Neuronal stem cell (in vitro differentiated cells): ENCODE measurements around the gene ZNF597.
"Not testable (repeated sequence)": the region's sequence is repeated elsewhere in the genome, so short reads cannot be mapped to it uniquely, and the experiment has no call there.

Experiments used
- DNase-seq: peaks from one replicate; pipeline ENCODE4 v3.0.0-alpha.2; 2013; ENCODE audit warnings: low spot score
- H2AFZ ChIP-seq: one replicate; pipeline ENCODE4 v1.6.1; 2013; ENCODE audit warnings: mild to moderate bottlenecking, low read length, inconsistent platforms
- H2AK5ac ChIP-seq: 2 replicates; pipeline ENCODE4 v1.6.1; 2013; ENCODE audit warnings: low read depth, mild to moderate bottlenecking, inconsistent platforms, low read length, moderate library complexity, mixed read lengths
- H2BK120ac ChIP-seq: 2 replicates; pipeline ENCODE4 v1.6.1; 2013; ENCODE audit warnings: low read depth, mild to moderate bottlenecking, inconsistent platforms, low read length, moderate library complexity, mixed read lengths
- H2BK12ac ChIP-seq: one replicate; pipeline ENCODE4 v1.6.1; 2013; ENCODE audit warnings: low read length, inconsistent platforms
- H2BK15ac ChIP-seq: 2 replicates; pipeline ENCODE4 v1.6.1; 2013; ENCODE audit warnings: mild to moderate bottlenecking, low read length, inconsistent platforms, mixed read lengths
- H2BK5ac ChIP-seq: one replicate; pipeline ENCODE4 v1.6.1; 2013; ENCODE audit warnings: inconsistent platforms, mild to moderate bottlenecking, low read length, moderate library complexity
- H3K14ac ChIP-seq: one replicate; pipeline ENCODE4 v1.6.1; 2013; ENCODE audit warnings: low read length, inconsistent platforms
- H3K18ac ChIP-seq: 2 replicates; pipeline ENCODE4 v1.6.1; 2013; ENCODE audit warnings: low read length, inconsistent platforms
- H3K23ac ChIP-seq: 2 replicates; pipeline ENCODE4 v1.6.1; 2013; ENCODE audit warnings: low read depth, mild to moderate bottlenecking, mixed read lengths, low read length, inconsistent platforms; ENCODE audit not compliant: poor library complexity
- H3K27ac ChIP-seq: replicated peaks from 3 replicates; pipeline ENCODE4 v1.5.1; 2013; ENCODE audit warnings: low read length, inconsistent platforms
- H3K27me3 ChIP-seq, 3 experiments: 2 replicates each; pipeline ENCODE4 v1.6.1; 2013; ENCODE audit warnings: low read length in 3 of 3, mild to moderate bottlenecking in 2 of 3, inconsistent platforms in 1 of 3, low read depth in 1 of 3, mixed read lengths in 1 of 3, moderate library complexity in 1 of 3; ENCODE audit not compliant: control insufficient read depth in 3 of 3, insufficient read depth in 3 of 3
- H3K36me3 ChIP-seq, 2 donors: replicated peaks in 1 of 2; 2 replicates each; pipeline ENCODE4 v1.6.1; 2013; ENCODE audit warnings: low read length in 2 of 2; ENCODE audit not compliant: control insufficient read depth in 2 of 2, insufficient read depth in 2 of 2
- H3K4ac ChIP-seq: 2 replicates; pipeline ENCODE4 v1.6.1; 2013; ENCODE audit warnings: inconsistent platforms, mild to moderate bottlenecking, low read length, moderate library complexity
- H3K4me1 ChIP-seq, 2 donors: 1 replicate in 1 of 2; 2 replicates in 1 of 2; pipeline ENCODE4 v1.6.1; 2013; ENCODE audit warnings: low read length in 2 of 2, low read depth in 1 of 2; ENCODE audit not compliant: control insufficient read depth in 2 of 2, insufficient read depth in 1 of 2
- H3K4me2 ChIP-seq: one replicate; pipeline ENCODE4 v1.6.1; 2013; ENCODE audit warnings: mild to moderate bottlenecking, low read length, inconsistent platforms; ENCODE audit not compliant: insufficient read depth, poor library complexity, severe bottlenecking
- H3K4me3 ChIP-seq, 2 donors: 2 replicates each; pipeline ENCODE4 v1.5.1; 2013; ENCODE audit warnings: low read length in 2 of 2, mild to moderate bottlenecking in 2 of 2, inconsistent platforms in 1 of 2, moderate library complexity in 1 of 2
- H3K79me1 ChIP-seq: one replicate; pipeline ENCODE4 v1.6.1; 2013; ENCODE audit warnings: low read depth, mild to moderate bottlenecking, inconsistent platforms, low read length, moderate library complexity
- H3K9ac ChIP-seq: one replicate; pipeline ENCODE4 v1.6.1; 2013; ENCODE audit warnings: mild to moderate bottlenecking, low read depth, low read length, inconsistent platforms; ENCODE audit not compliant: poor library complexity
- H3K9me3 ChIP-seq, 2 donors: replicated peaks in 1 of 2; 2 replicates each; pipeline versions ENCODE3 to v1.6.1; 2013; ENCODE audit warnings: low read length in 2 of 2, mild to moderate bottlenecking in 2 of 2, inconsistent platforms in 1 of 2, low read depth in 1 of 2, mixed read lengths in 1 of 2, moderate library complexity in 1 of 2; ENCODE audit not compliant: control insufficient read depth in 2 of 2, insufficient read depth in 1 of 2
- H4K8ac ChIP-seq: one replicate; pipeline ENCODE4 v1.6.1; 2013; ENCODE audit warnings: low read depth, mild to moderate bottlenecking, inconsistent platforms, low read length, moderate library complexity
- H4K91ac ChIP-seq: one replicate; pipeline ENCODE4 v1.6.1; 2013; ENCODE audit warnings: low read length, low read depth, mild to moderate bottlenecking, inconsistent platforms; ENCODE audit not compliant: poor library complexity
- WGBS, 2 donors: extraction: QIAGEN DNeasy Blood & Tissue Kit; methylation state at CpG; one replicate each; pipeline ENCODE4 v1.1.7; 2013; ENCODE audit warnings: missing lambda C conversion rate in 2 of 2, mixed read lengths in 1 of 2; ENCODE audit not compliant: insufficient read length in 2 of 2, insufficient replicate concordance in 1 of 2; ENCODE audit errors: extremely low coverage in 2 of 2; 5-methylcytosine and 5-hydroxymethylcytosine counted together

Gene ZNF597

GRCh38 chr16:3474870-3475269 lies 31.6 kb upstream of the ZNF597 start:
- not testable (repeated sequence) for H4K8ac ChIP-seq, H3K4me3 ChIP-seq, DNase-seq, H4K91ac ChIP-seq, H3K4me1 ChIP-seq, H2AFZ ChIP-seq, H2BK12ac ChIP-seq, H3K4me2 ChIP-seq, H3K18ac ChIP-seq, H2BK120ac ChIP-seq, H2BK5ac ChIP-seq, H3K27me3 ChIP-seq, H3K4ac ChIP-seq, H3K9me3 ChIP-seq, H3K9ac ChIP-seq, H3K23ac ChIP-seq, H2BK15ac ChIP-seq, H2AK5ac ChIP-seq, H3K14ac ChIP-seq, H3K27ac ChIP-seq
- Histone ChIP-seq H3K36me3 (peaks cover 9 to 30% of the 10 kb centered on the region in 2 donors), H3K79me1 (peaks cover 27% of the 10 kb centered on the region)
- WGBS, 2 donors: no CpG with 5 or more reads among the region's 7 CpGs

- Histone ChIP-seq H3K4me2 (no peak overlapping the region), H3K27me3 (no peaks in the 10 kb centered on the region), H3K27ac (no peak overlapping the region), H4K91ac (no peak overlapping the region), H3K79me1 (peaks cover 23% of the 10 kb centered on the region), H3K36me3 (peaks cover 5 to 28% of the 10 kb centered on the region in 2 donors), H2AFZ (no peak overlapping the region), H2BK15ac (no peak overlapping the region), H4K8ac (no peak overlapping the region), H3K4me3 (no peak overlapping the region), H2BK120ac (no peak overlapping the region), H3K9me3 (peaks cover 0 to 2% of the 10 kb centered on the region in 2 donors), H3K18ac (peak overlapping the region; percentile 48), H3K4me1 (no peaks in the 10 kb centered on the region), H2AK5ac (no peak overlapping the region), H2BK12ac (no peak overlapping the region), H3K23ac (no peak overlapping the region), H2BK5ac (no peak overlapping the region), H3K9ac (no peak overlapping the region), H3K14ac (no peak overlapping the region), H3K4ac (no peak overlapping the region)
- no peak for DNase-seq
- no CpG with 5 or more reads among the region's 16 CpGs for WGBS, 2 donors
Measured at GRCh38 chr16:3474136-3474779, 31.0 kb upstream of the ZNF597 start.

GRCh38 chr16:3473596-3473943 lies 30.3 kb upstream of the ZNF597 start:
- H4K91ac ChIP-seq, H3K4me2 ChIP-seq, H2BK120ac ChIP-seq, H3K27ac ChIP-seq, H3K4me1 ChIP-seq, H3K9ac ChIP-seq, H3K4me3 ChIP-seq, H3K4ac ChIP-seq, H4K8ac ChIP-seq, H3K27me3 ChIP-seq, DNase-seq, H3K18ac ChIP-seq, H2AK5ac ChIP-seq, H2BK5ac ChIP-seq, H2AFZ ChIP-seq, H3K23ac ChIP-seq, H2BK15ac ChIP-seq, H3K14ac ChIP-seq, H2BK12ac ChIP-seq, H3K9me3 ChIP-seq: not testable (repeated sequence)
- Histone ChIP-seq H3K79me1 (peaks cover 23% of the 10 kb centered on the region), H3K36me3 (peaks cover 5 to 23% of the 10 kb centered on the region in 2 donors)
- no CpG with 5 or more reads among the region's 3 CpGs for WGBS, 2 donors

GRCh38 chr16:3472878-3473595 lies 29.7 kb upstream of the ZNF597 start:
- H3K4me2 ChIP-seq: no peak overlapping the region
- peaks cover 0 to 2% of the 10 kb centered on the region in 2 donors for H3K9me3 ChIP-seq
- no peak overlapping the region for H3K14ac ChIP-seq
- peaks cover 0 to 4% of the 10 kb centered on the region in 2 donors for H3K4me1 ChIP-seq
- no peak overlapping the region for H3K18ac ChIP-seq
- no peaks in the 10 kb centered on the region for H3K27me3 ChIP-seq
- no peak overlapping the region for H4K8ac ChIP-seq
- no peak overlapping the region for H2AK5ac ChIP-seq
- no peak overlapping the region for H4K91ac ChIP-seq
- no peak overlapping the region for H3K9ac ChIP-seq
- H3K79me1 ChIP-seq: peaks cover 23% of the 10 kb centered on the region
- H3K27ac ChIP-seq: no peak overlapping the region
- H2BK12ac ChIP-seq: no peak overlapping the region
- H3K36me3 ChIP-seq: peaks cover 2 to 17% of the 10 kb centered on the region in 2 donors
- no CpG with 5 or more reads among the region's 10 CpGs for WGBS, 2 donors
- H2BK120ac ChIP-seq: no peak overlapping the region
- no peak overlapping the region for H2BK15ac ChIP-seq
- no peak overlapping the region for H3K4me3 ChIP-seq
- no peak overlapping the region for H3K4ac ChIP-seq
- no peak overlapping the region for H2AFZ ChIP-seq
- DNase-seq: no peak
- no peak overlapping the region for H3K23ac ChIP-seq
- H2BK5ac ChIP-seq: no peak overlapping the region
